ENCODE measurements around the gene PRIM2.

DNA sequence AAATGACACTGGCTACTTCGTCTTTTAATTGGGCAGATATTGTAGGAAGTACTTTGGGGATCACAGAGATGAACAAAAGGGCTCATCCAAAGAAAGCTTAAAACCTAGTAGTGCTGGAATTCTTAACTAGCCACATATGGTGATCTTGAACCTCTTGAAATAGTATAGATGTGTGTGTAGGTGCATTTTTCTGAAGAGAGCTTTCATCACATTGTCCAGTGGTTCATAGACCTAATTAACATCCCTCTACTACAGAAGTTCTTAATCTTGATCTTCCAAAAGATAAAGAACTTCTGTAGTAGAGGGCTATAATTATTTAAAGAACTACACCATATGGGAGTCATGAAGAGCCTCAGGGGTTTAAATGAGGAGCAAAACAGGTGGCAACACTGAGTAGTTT lies 2.3 kb upstream of the PRIM2 start:
- TF ChIP-seq, protein P1, sequence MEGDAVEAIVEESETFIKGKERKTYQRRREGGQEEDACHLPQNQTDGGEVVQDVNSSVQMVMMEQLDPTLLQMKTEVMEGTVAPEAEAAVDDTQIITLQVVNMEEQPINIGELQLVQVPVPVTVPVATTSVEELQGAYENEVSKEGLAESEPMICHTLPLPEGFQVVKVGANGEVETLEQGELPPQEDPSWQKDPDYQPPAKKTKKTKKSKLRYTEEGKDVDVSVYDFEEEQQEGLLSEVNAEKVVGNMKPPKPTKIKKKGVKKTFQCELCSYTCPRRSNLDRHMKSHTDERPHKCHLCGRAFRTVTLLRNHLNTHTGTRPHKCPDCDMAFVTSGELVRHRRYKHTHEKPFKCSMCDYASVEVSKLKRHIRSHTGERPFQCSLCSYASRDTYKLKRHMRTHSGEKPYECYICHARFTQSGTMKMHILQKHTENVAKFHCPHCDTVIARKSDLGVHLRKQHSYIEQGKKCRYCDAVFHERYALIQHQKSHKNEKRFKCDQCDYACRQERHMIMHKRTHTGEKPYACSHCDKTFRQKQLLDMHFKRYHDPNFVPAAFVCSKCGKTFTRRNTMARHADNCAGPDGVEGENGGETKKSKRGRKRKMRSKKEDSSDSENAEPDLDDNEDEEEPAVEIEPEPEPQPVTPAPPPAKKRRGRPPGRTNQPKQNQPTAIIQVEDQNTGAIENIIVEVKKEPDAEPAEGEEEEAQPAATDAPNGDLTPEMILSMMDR (IDR thresholded peaks at IDR 0.05; ENCODE audit: poor library complexity): no peak
- no peak for TF ChIP-seq EZH2 (IDR thresholded peaks at IDR 0.05; ENCODE audit: borderline replicate concordance)

Data from hepatocyte (in vitro differentiated cells).